Nephron (organoid): ENCODE data around the gene DENND11.

Experiments
- H3K27ac Mint-ChIP-seq, 3 experiments: 2 replicates each; pipeline ENCODE4 v1.8.0; 2020; ENCODE audit warnings: mixed read lengths in 3 of 3, mild to moderate bottlenecking in 2 of 3, moderate library complexity in 1 of 3
- H3K27me3 Mint-ChIP-seq: 2 replicates; pipeline ENCODE4 v1.8.0; 2021; ENCODE audit warnings: low read depth, mild to moderate bottlenecking, moderate library complexity, mixed read lengths
- H3K36me3 Mint-ChIP-seq: 2 replicates; pipeline ENCODE4 v1.8.0; 2020; ENCODE audit warnings: low read depth, mixed read lengths
- H3K4me1 Mint-ChIP-seq: 2 replicates; pipeline ENCODE4 v1.8.0; 2020; ENCODE audit warnings: mixed read lengths
- H3K4me3 Mint-ChIP-seq, 3 experiments: 2 replicates each; pipeline ENCODE4 v1.8.0; 2020; ENCODE audit warnings: mild to moderate bottlenecking in 3 of 3, mixed read lengths in 3 of 3, moderate library complexity in 2 of 3
- H3K9me3 Mint-ChIP-seq: 2 replicates; pipeline ENCODE4 v1.8.0; 2020; ENCODE audit warnings: mixed read lengths
- CTCF ChIP-seq, 3 experiments: fragments of 200-600 bp; sonication (generic); IDR thresholded peaks; one replicate each; pipeline ENCODE4 v1.5.0; 2021; ENCODE audit warnings: antibody characterized with exemption in 3 of 3; ENCODE audit not compliant: unreplicated experiment in 3 of 3

Gene DENND11, protein sequence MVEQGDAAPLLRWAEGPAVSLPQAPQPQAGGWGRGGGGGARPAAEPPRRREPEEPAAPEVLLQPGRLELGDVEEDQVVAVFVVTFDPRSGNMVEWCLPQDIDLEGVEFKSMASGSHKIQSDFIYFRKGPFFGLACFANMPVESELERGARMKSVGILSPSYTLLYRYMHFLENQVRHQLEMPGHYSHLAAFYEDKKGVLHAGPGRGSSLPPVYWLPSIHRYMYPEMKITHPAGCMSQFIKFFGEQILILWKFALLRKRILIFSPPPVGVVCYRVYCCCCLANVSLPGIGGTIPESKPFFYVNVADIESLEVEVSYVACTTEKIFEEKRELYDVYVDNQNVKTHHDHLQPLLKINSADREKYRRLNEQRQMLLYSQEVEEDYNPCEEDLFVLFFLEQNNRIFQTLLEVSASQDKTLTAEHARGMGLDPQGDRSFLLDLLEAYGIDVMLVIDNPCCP

GRCh38 chr7:141702047-141702567, at the start of gene DENND11:
Gene DENND11 (minus strand): TSS chr7:141702166. CDS start chr7:141702153, 13 bp downstream.
- no peak for TF ChIP-seq CTCF (IDR thresholded peaks at IDR 0.05; ENCODE audit: unreplicated experiment in 3 of 3)
- Mint-ChIP-seq H3K9me3 (no peaks in the 10 kb centered on the region), H3K27me3 (peaks cover 19% of the 10 kb centered on the region), H3K27ac (peak within 1 kb of the TSS; percentile 27 to 63 (median 54)), H3K36me3 (no peaks in the 10 kb centered on the region), H3K4me1 (peaks cover 13% of the 10 kb centered on the region), H3K4me3 (peak within 1 kb of the TSS; percentile 85 to 86 (median 85))

GRCh38 chr7:141748396-141748795, 46.4 kb upstream of the DENND11 start:
- peaks cover 34% of the 10 kb centered on the region for H3K9me3 Mint-ChIP-seq
- TF ChIP-seq CTCF (IDR thresholded peaks at IDR 0.05; ENCODE audit: unreplicated experiment in 3 of 3) = no peak

GRCh38 chr7:141744131-141744530, 42.2 kb upstream of the DENND11 start:
- no peaks in the 10 kb centered on the region for H3K9me3 Mint-ChIP-seq
- peaks cover 10% of the 10 kb centered on the region for H3K4me1 Mint-ChIP-seq

More at GRCh38 chr7:141748396-141748795, 46.4 kb upstream of the DENND11 start:
- Mint-ChIP-seq H3K27me3 (no peaks in the 10 kb centered on the region), H3K4me1 (no peaks in the 10 kb centered on the region), H3K4me3 (no peak overlapping the region), H3K27ac (no peak overlapping the region), H3K36me3 (peaks cover 92% of the 10 kb centered on the region)

DNA sequence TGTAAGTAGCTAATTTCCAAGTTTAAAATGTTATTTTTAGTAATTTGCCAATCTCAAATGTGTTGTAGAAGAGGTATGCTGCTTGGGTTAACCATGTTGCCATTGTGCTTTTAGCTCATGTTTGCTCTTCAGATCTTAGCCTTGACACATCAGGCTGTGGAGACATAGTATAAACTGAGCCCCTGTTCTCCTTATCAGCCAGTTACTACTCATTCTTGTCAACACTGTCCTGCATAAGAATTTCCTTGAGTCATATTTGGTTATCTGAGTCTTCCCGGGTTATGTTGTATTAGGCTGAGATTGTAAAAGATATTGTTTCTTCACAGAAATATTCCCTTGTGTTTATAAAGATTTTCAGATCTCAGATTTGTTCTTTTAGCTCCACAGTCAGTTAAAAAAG, 40.3 kb upstream of the DENND11 start:
- H3K4me3 Mint-ChIP-seq = peak overlapping the region in 1 of 3 experiments; percentile 16

More at GRCh38 chr7:141744131-141744530, 42.2 kb upstream of the DENND11 start:
- TF ChIP-seq CTCF (IDR thresholded peaks at IDR 0.05; ENCODE audit: unreplicated experiment in 3 of 3) = no peak
- H3K27ac Mint-ChIP-seq = no peak overlapping the region
- H3K36me3 Mint-ChIP-seq = peaks cover 73% of the 10 kb centered on the region
- H3K4me3 Mint-ChIP-seq = no peak overlapping the region
- no peaks in the 10 kb centered on the region for H3K27me3 Mint-ChIP-seq

GRCh38 chr7:141739250-141739649, 37.3 kb upstream of the DENND11 start:
- peaks cover 22% of the 10 kb centered on the region for H3K4me1 Mint-ChIP-seq
- H3K27me3 Mint-ChIP-seq = no peaks in the 10 kb centered on the region
- TF ChIP-seq CTCF (IDR thresholded peaks at IDR 0.05; ENCODE audit: unreplicated experiment in 3 of 3) = no peak
- peak overlapping the region; percentile 83 to 98 (median 84) for H3K4me3 Mint-ChIP-seq
- peak overlapping the region in 1 of 3 experiments; percentile 34 for H3K27ac Mint-ChIP-seq
- peaks cover 35% of the 10 kb centered on the region for H3K36me3 Mint-ChIP-seq
- no peaks in the 10 kb centered on the region for H3K9me3 Mint-ChIP-seq

More for the DNA sequence above, 40.3 kb upstream of the DENND11 start:
- H3K9me3 Mint-ChIP-seq = no peaks in the 10 kb centered on the region
- H3K36me3 Mint-ChIP-seq = peaks cover 61% of the 10 kb centered on the region
- no peak for TF ChIP-seq CTCF (IDR thresholded peaks at IDR 0.05; ENCODE audit: unreplicated experiment in 3 of 3)
- H3K4me1 Mint-ChIP-seq = peaks cover 22% of the 10 kb centered on the region
- no peak overlapping the region for H3K27ac Mint-ChIP-seq
- no peaks in the 10 kb centered on the region for H3K27me3 Mint-ChIP-seq
